PC-3 (cell line): ENCODE results near the gene PLCL1.

Experiments
- CTCF ChIP-seq: fragments of 300-600 bp; sonication (generic); conservative IDR thresholded peaks from 2 replicates; pipeline ENCODE4 v1.5.1; 2017; ENCODE audit warnings: antibody characterized with exemption, low read depth, mild to moderate bottlenecking, low read length
- EZH2 ChIP-seq: fragments of 300-600 bp; sonication (generic); IDR thresholded peaks from one replicate; pipeline ENCODE4 v1.6.1; 2017; ENCODE audit warnings: antibody characterized with exemption, mild to moderate bottlenecking, low read length; ENCODE audit not compliant: unreplicated experiment
- EZH2phosphoT487 ChIP-seq: fragments of 300-600 bp; sonication (generic); IDR thresholded peaks from 2 replicates; pipeline ENCODE4 v1.6.1; 2018; ENCODE audit warnings: mild to moderate bottlenecking, antibody characterized with exemption, low read length, borderline replicate concordance

DNA sequence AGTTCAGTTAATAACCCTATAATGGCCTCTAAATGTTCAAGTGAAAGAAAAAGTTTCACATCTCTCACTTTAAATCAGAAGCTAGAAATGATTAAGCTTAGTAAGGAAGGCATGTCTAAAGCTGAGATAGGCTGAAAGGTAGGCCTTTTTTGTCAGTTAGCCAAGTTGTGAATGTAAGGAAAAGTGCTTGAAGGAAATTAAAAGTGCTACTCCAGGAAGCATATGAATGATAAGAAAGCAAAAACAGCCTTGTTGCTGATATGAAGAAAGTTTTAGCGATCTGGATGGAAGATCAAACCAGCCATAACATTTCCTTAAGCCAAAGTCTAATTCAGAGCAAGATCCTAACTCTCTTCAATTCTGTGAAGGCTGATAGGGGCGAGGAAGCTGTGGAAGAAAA lies 10.1 kb downstream of the PLCL1 start:
- TF ChIP-seq CTCF = no peak
- no peak for TF ChIP-seq EZH2
- no peak for TF ChIP-seq EZH2phosphoT487
